Omental fat pad (tissue), 4 donors: ENCODE results near the gene EFS. TPM values are rescaled to one million over a fixed set of nuclear protein-coding genes. Genes with fewer than 3 reads are reported as not detected.
"Not testable (repeated sequence)": the region's sequence is repeated elsewhere in the genome, so short reads cannot be mapped to it uniquely, and the experiment has no call there.

Experiments
- ATAC-seq: fragments of 150-250 bp; one replicate; pipeline ENCODE4 v1.9.1; 2016; ENCODE audit warnings: mild to moderate bottlenecking, moderate library complexity; ENCODE audit not compliant: low FRiP score
- DNase-seq: peaks from one replicate; pipeline ENCODE4 v3.0.0-alpha.2; 2019; ENCODE audit warnings: low spot score
- total RNA-seq, 4 donors: library from RNA; depleted of rRNA; stranded (reverse); fragments of >200 nt; gene quantifications; one replicate each; pipeline ENCODE4 v1.1.0, GENCODE V29; 2016
- TF ChIP-seq, protein P1 (sequence below), 3 donors: fragments of 450-650 bp; IDR thresholded peaks; one replicate each; pipeline ENCODE4 v1.5.1; 2016 to 2017; ENCODE audit warnings: antibody characterized with exemption in 3 of 3, mild to moderate bottlenecking in 3 of 3, moderate library complexity in 2 of 3

EFS gene
- total RNA-seq, 4 donors from 2014 or later, result 3.0 to 15.8 (median 7.1) TPM

DNA sequence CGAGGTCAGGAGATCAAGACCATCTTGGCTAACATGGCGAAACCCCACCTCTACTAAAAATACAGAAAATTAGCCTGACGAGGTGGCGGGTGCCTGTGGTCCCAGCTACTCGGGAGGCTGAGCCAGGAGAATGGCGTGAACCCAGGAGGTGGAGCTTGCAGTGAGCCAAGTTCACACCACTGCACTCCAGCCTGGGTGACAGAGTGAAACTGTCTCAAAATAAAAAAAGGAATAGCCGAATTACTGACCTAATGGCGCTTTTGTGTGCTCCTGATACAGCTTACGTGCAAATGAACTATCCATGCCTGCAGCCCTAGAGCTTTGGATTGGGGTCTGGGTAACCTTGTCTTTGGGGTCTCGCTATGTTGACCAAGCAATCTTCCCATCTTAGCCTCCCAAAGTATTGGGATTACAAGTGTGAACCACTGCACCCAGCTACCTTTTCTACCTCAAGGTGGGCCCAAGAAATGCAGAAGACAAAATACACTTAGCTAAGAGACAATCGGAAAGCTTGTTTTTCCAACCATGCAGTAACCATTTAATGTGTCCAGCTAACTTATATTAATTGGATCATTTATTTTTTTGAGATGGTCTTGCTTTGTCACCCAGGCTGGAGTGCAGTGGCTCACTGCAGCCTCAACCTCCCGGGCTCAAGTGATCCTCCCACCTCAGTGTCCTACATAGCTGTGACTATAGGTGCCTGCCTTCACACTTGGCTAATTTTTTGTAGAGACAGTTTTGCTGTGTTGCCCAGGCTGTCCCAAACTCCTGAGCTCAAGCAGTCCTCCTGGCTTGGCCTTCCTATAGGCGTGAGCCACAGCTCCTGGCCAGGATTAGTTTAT is 38.3 kb downstream of the EFS start:
- ATAC-seq, result no peak
- TF ChIP-seq, protein P1, sequence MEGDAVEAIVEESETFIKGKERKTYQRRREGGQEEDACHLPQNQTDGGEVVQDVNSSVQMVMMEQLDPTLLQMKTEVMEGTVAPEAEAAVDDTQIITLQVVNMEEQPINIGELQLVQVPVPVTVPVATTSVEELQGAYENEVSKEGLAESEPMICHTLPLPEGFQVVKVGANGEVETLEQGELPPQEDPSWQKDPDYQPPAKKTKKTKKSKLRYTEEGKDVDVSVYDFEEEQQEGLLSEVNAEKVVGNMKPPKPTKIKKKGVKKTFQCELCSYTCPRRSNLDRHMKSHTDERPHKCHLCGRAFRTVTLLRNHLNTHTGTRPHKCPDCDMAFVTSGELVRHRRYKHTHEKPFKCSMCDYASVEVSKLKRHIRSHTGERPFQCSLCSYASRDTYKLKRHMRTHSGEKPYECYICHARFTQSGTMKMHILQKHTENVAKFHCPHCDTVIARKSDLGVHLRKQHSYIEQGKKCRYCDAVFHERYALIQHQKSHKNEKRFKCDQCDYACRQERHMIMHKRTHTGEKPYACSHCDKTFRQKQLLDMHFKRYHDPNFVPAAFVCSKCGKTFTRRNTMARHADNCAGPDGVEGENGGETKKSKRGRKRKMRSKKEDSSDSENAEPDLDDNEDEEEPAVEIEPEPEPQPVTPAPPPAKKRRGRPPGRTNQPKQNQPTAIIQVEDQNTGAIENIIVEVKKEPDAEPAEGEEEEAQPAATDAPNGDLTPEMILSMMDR (IDR thresholded peaks at IDR 0.05), result no peak
- no peak for DNase-seq

DNA sequence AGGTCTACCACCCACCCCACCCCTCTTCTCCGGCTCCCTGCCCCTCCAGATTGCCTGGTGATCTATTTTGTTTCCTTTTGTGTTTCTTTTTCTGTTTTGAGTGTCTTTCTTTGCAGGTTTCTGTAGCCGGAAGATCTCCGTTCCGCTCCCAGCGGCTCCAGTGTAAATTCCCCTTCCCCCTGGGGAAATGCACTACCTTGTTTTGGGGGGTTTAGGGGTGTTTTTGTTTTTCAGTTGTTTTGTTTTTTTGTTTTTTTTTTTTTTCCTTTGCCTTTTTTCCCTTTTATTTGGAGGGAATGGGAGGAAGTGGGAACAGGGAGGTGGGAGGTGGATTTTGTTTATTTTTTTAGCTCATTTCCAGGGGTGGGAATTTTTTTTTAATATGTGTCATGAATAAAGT is 39.2 kb downstream of the EFS start:
- not testable (repeated sequence) for ATAC-seq, DNase-seq

DNA sequence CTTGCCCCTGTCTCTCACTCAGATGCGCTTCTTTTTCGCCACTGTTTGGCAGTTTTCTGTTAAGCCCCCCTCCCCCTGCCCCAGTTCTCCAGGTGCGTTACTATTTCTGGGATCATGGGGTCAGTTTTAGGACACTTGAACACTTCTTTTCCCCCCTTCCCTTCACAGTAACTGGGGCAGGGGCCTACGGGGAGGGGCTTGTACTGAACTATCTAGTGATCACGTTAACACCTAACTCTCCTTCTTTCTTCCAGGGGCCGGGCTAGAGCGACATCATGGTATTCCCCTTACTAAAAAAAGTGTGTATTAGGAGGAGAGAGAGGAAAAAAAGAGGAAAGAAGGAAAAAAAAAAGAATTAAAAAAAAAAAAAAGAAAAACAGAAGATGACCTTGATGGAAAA is 40.0 kb downstream of the EFS start:
- no peak for DNase-seq
- ATAC-seq, result no peak
- TF ChIP-seq, protein P1 (IDR thresholded peaks at IDR 0.05), result no peak

DNA sequence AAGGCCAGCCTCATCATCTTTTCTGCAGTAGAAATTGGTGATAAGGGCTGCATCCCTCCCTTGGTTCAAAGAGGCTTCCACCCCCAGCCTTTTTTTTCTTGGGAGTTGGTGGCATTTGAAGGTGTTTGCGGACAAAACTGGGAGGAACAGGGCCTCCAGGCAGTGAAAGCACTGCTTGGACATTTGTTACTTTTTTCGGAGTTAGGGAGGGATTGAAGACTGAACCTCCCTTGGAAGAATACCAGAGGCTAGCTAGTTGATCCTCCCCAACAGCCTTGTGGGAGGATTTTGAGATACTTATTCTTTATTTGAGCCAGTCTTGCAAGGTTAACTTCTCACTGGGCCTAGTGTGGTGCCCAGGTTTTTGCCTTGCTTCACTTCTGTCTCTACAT is 40.5 kb downstream of the EFS start:
- DNase-seq (no peak), ATAC-seq (no peak)
- TF ChIP-seq, protein P1 (IDR thresholded peaks at IDR 0.05), result no peak

DNA sequence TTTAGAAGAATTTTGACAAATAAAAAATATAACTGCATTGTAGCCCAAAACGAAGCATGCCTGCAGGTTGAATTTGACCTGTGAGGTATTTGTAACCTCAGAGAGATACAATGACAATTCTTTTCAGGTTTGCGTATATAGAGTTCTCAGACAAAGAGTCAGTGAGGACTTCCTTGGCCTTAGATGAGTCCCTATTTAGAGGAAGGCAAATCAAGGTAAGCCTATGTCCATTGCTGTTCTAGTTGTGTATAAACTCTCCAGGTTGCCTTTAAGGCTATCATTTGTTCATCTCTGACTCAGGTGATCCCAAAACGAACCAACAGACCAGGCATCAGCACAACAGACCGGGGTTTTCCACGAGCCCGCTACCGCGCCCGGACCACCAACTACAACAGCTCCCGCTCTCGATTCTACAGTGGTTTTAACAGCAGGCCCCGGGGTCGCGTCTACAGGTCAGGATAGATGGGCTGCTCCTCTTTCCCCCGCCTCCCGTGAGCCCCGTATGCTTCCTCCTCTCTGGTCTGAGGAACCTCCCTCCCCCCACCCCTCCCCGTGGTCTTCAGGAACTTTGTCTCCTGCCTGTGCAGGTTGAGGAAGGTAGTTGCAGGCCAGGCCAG is 41.0 kb downstream of the EFS start:
- DNase-seq (no peak), ATAC-seq (no peak)
- TF ChIP-seq, protein P1 (IDR thresholded peaks at IDR 0.05), result no peak

DNA sequence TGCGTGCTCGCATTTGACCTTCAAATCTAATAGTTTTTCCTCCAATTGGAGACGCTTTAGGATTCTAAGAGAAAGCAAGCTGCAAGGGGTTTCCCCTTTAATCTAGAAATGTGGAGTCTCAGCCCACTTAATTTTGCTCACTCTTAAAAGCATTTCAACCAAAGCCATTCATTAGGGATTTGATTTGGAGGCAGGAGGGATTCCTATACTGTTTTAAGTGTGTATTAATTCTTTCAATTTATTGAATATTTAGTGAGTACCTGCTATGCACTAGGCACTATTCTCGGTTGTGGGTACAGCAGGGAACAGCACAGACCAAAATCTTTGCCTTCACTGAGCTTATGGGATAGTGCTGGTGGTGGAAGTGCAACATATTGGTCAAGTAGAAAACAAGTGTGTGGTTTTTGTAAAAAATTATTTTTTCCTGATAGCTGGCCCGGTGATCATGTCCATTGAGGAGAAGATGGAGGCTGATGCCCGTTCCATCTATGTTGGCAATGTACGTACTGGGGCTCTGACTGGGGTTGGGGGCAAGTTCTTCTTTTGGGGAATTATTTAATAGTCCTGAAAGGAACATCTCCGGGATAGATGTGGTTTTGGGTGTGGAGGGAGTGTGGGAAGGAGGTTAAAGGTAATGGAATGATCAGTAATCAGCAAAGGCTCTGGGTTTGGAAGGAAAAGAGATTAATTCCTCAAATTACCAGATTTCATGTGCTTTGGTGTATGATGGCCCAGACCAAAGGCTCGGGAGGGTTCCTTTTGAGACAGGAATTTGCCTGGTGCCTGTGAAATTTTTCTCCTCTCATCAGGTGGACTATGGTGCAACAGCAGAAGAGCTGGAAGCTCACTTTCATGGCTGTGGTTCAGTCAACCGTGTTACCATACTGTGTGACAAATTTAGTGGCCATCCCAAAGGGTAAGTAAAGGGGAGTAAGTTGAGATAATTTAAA is 42.1 kb downstream of the EFS start:
- DNase-seq, result no peak
- ATAC-seq, result no peak
- TF ChIP-seq, protein P1 (IDR thresholded peaks at IDR 0.05), result no peak
